ENCODE results near the gene ZSCAN5B.

GRCh38 chr19:56223481-56223880 lies 25.9 kb upstream of the ZSCAN5B start:
- TF ChIP-seq CTCF (IDR thresholded peaks at IDR 0.05) = no peak
- no peak for TF ChIP-seq POLR2A (IDR thresholded peaks at IDR 0.05)

Measured in right lobe of liver (tissue), 4 donors.